GM18498 (cell line): ENCODE measurements around the gene IL15RA.
"Not testable (repeated sequence)": the region's sequence is repeated elsewhere in the genome, so short reads cannot be mapped to it uniquely, and the experiment has no call there.

Experiments used
- ATAC-seq: cut with Tn5 transposase; IDR thresholded peaks from one replicate; pipeline ENCODE4 v1.9.1; 2021; ENCODE audit warnings: mild to moderate bottlenecking, moderate library complexity; ENCODE audit not compliant: unreplicated experiment

IL15RA gene

GRCh38 chr10:5933909-5934546 is 43.3 kb downstream of the IL15RA start:
- no peak for ATAC-seq

GRCh38 chr10:5932345-5932744 is 45.0 kb downstream of the IL15RA start:
- ATAC-seq = no peak

GRCh38 chr10:5930272-5930671 is 47.1 kb downstream of the IL15RA start:
- ATAC-seq = no peak

- ATAC-seq = no peak
Measured at GRCh38 chr10:5929442-5929841, 47.9 kb downstream of the IL15RA start.

GRCh38 chr10:5927306-5927705 is 50.0 kb downstream of the IL15RA start:
- ATAC-seq = no peak

GRCh38 chr10:5924889-5925288 is 52.5 kb downstream of the IL15RA start:
- no peak for ATAC-seq

GRCh38 chr10:5921746-5922145 is 55.6 kb downstream of the IL15RA start:
- no peak for ATAC-seq

- ATAC-seq = no peak
Measured at GRCh38 chr10:5919568-5919967, 57.8 kb downstream of the IL15RA start.

- no peak for ATAC-seq
Measured at GRCh38 chr10:5918763-5919162, 58.6 kb downstream of the IL15RA start.

- no peak for ATAC-seq
Measured at GRCh38 chr10:5917305-5917704, 60.0 kb downstream of the IL15RA start.

- no peak for ATAC-seq
Measured at GRCh38 chr10:5915451-5915850, 61.9 kb downstream of the IL15RA start.

GRCh38 chr10:5913736-5914135 is 63.6 kb downstream of the IL15RA start:
- no peak for ATAC-seq

- no peak for ATAC-seq
Measured at GRCh38 chr10:5911670-5912069, 65.7 kb downstream of the IL15RA start.

- no peak for ATAC-seq
Measured at GRCh38 chr10:5910323-5911100, 66.8 kb downstream of the IL15RA start.

GRCh38 chr10:5908676-5909075 is 68.7 kb downstream of the IL15RA start:
- not testable (repeated sequence) for ATAC-seq

- ATAC-seq = no peak
Measured at GRCh38 chr10:5906651-5907050, 70.7 kb downstream of the IL15RA start.

- ATAC-seq = no peak
Measured at GRCh38 chr10:5905854-5906507, 71.4 kb downstream of the IL15RA start.

- peak; percentile 94 for ATAC-seq
Measured at GRCh38 chr10:5904227-5904626, 73.1 kb downstream of the IL15RA start.

GRCh38 chr10:5903563-5903962 is 73.8 kb downstream of the IL15RA start:
- no peak for ATAC-seq

GRCh38 chr10:5902511-5903274 is 74.7 kb downstream of the IL15RA start:
- no peak for ATAC-seq
